ENCODE results near the gene ANK3. TPM values are rescaled to one million over a fixed set of nuclear protein-coding genes. Genes with fewer than 3 reads are reported as not detected.

ANK3 gene
- total RNA-seq, 1 experiment from 2014 or later: 29.8 TPM

DNA sequence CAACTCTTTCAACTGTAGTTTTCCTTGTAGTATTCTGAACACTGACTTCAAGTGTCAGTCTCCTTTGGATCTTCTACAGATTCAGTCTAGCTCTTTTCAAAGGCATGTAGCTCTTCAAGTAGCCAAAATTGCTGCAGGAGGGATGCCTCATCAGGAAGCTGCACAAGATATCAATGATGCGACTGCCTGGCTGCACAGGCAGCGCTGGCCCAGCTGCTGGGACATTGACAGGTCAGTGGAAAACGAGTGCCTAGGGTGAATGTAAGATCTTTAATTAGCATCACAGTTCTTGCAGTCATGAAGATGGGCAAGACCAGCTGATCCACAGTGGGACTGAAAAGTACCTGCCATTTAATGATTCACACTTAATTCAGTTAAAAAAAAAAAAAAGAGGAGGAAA lies 167.6 kb downstream of the ANK3 start:
- DNase-seq: no peak
- Mint-ChIP-seq H3K27ac (ENCODE audit: unreplicated experiment) (no peak overlapping the region), H3K9me3 (ENCODE audit: low read depth, unreplicated experiment) (no peaks in the 10 kb centered on the region), H3K4me1 (ENCODE audit: low read depth, unreplicated experiment) (no peaks in the 10 kb centered on the region), H3K4me3 (ENCODE audit: low read depth, unreplicated experiment) (no peak overlapping the region), H3K36me3 (ENCODE audit: insufficient read depth, unreplicated experiment) (no peaks in the 10 kb centered on the region), H3K27me3 (ENCODE audit: unreplicated experiment) (no peaks in the 10 kb centered on the region)
- BruUV-seq (replicated peaks): no TSS peak
- CTCF ChIA-PET: no interaction called here
- intact Hi-C loops (cut with micrococcal nuclease; ENCODE audit: unreplicated experiment): no loop called here
- TF ChIP-seq, protein P1, sequence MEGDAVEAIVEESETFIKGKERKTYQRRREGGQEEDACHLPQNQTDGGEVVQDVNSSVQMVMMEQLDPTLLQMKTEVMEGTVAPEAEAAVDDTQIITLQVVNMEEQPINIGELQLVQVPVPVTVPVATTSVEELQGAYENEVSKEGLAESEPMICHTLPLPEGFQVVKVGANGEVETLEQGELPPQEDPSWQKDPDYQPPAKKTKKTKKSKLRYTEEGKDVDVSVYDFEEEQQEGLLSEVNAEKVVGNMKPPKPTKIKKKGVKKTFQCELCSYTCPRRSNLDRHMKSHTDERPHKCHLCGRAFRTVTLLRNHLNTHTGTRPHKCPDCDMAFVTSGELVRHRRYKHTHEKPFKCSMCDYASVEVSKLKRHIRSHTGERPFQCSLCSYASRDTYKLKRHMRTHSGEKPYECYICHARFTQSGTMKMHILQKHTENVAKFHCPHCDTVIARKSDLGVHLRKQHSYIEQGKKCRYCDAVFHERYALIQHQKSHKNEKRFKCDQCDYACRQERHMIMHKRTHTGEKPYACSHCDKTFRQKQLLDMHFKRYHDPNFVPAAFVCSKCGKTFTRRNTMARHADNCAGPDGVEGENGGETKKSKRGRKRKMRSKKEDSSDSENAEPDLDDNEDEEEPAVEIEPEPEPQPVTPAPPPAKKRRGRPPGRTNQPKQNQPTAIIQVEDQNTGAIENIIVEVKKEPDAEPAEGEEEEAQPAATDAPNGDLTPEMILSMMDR (IDR thresholded peaks at IDR 0.05; ENCODE audit: unreplicated experiment): no peak

DNA sequence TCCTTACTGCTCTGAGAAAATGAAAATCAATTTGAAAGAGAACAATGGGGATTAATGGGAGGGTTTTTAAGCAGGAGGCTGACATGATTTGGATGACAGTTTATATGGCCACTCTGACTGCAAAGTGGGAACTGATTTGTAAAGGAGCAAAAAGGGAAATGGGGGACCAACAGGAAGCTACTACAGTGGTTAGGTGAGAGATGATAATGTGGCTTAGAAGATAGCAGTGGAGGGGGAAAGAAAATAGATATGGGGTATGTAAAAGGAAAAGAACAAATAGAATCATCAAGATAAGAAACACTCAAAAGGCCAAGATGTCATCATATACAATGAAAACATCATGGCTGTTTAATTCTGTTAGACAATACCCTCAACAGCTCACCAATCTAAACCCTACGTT lies 177.5 kb downstream of the ANK3 start:
- CTCF ChIA-PET: interaction anchor here (0.7 kb wide), 1 partner anchor 405 kb away, joined by 4 read pairs; no protein-coding TSS in a partner anchor
- BruUV-seq (replicated peaks): no TSS peak
- intact Hi-C loops (cut with micrococcal nuclease; ENCODE audit: unreplicated experiment): no loop called here
- Mint-ChIP-seq H3K4me1 (ENCODE audit: low read depth, unreplicated experiment) (peaks cover 11% of the 10 kb centered on the region), H3K27ac (ENCODE audit: unreplicated experiment) (no peak overlapping the region), H3K4me3 (ENCODE audit: low read depth, unreplicated experiment) (no peak overlapping the region), H3K9me3 (ENCODE audit: low read depth, unreplicated experiment) (no peaks in the 10 kb centered on the region), H3K36me3 (ENCODE audit: insufficient read depth, unreplicated experiment) (no peaks in the 10 kb centered on the region), H3K27me3 (ENCODE audit: unreplicated experiment) (no peaks in the 10 kb centered on the region)
- TF ChIP-seq, protein P1 (IDR thresholded peaks at IDR 0.05; ENCODE audit: unreplicated experiment): no peak
- no peak for DNase-seq

DNA sequence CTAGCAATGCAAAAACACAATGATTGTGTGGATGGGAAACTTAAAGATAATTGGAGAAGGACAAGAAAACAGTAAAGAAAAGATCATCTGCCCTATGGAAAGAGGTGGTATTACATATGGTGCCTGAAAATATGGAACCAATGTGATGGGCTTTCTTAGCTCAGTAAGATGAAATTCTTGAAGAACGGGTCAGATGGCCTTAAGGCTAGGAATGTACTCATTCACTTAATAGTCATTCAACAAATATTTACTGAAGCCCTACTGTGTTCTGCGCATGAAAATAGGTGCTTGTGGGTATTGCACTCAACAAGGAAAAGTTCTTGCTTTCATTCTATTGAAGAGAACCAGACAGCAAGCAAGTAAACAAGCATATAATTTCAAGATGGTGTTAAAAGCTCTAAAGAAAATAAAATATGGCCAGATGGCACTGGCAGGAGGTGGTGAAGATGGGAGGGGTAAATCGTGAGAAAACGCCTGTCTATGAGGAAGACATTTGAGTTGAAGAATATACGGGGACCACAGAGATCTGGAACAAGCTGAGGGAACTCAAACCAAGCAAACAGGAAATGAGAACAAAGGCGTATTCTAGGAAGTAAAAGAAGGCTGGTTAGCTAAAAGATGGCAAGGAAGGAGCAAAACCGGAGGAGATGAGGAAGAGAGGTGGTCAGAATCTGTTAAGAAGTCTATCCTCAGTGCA lies 179.7 kb downstream of the ANK3 start:
- CTCF ChIA-PET: interaction anchor here (0.6 to 3.5 kb wide), 4 partner anchors 73 to 548 kb away, joined by 3 to 30 read pairs (median 8); no protein-coding TSS in a partner anchor

DNA sequence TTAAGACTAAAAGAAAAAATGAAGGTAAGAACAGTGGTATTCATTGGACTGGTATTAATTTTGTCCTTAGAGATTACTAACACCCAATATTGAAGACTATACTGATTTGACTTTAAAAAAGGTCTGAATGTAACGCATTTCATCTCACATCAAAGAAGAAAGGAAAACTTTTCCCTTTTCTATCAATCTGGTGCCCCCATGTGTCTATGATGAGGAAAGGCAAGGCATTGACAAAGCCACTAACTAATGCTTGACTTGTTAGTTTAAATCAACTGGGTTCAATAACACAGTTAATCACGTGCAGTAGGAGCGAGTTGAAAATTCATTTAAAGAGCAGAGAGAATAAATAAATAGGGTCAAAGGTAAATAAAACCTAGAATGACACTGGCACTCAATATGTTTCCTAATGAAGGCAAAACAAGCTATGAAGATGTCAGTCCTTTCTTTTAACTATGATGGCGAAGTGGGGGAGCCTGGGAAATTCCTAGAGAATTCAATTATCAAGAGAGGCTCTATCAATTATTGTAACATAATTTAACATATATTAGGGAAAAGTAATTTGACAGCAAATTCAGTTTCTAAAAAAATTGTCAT lies 180.9 kb downstream of the ANK3 start:
- Mint-ChIP-seq H3K27me3 (ENCODE audit: unreplicated experiment) (no peaks in the 10 kb centered on the region), H3K36me3 (ENCODE audit: insufficient read depth, unreplicated experiment) (no peaks in the 10 kb centered on the region), H3K4me1 (ENCODE audit: low read depth, unreplicated experiment) (peaks cover 11% of the 10 kb centered on the region), H3K4me3 (ENCODE audit: low read depth, unreplicated experiment) (no peak overlapping the region), H3K27ac (ENCODE audit: unreplicated experiment) (no peak overlapping the region), H3K9me3 (ENCODE audit: low read depth, unreplicated experiment) (no peaks in the 10 kb centered on the region)
- CTCF ChIA-PET: interaction anchor here (1.7 to 3.5 kb wide), 2 partner anchors 94 to 108 kb away, joined by 9 to 30 read pairs (median 13); no protein-coding TSS in a partner anchor
- intact Hi-C loops (cut with micrococcal nuclease; ENCODE audit: unreplicated experiment): loop anchor here (1.0 to 10.0 kb wide), 4 partner anchors 94 to 581 kb away; no protein-coding TSS in a partner anchor
- TF ChIP-seq, protein P1 (IDR thresholded peaks at IDR 0.05; ENCODE audit: unreplicated experiment): peak; percentile 85
- BruUV-seq (replicated peaks): no TSS peak
- peak; percentile 19 for DNase-seq

More for the DNA sequence above, 179.7 kb downstream of the ANK3 start:
- Mint-ChIP-seq H3K4me1 (ENCODE audit: low read depth, unreplicated experiment) (peaks cover 11% of the 10 kb centered on the region), H3K27me3 (ENCODE audit: unreplicated experiment) (no peaks in the 10 kb centered on the region), H3K27ac (ENCODE audit: unreplicated experiment) (no peak overlapping the region), H3K4me3 (ENCODE audit: low read depth, unreplicated experiment) (no peak overlapping the region), H3K9me3 (ENCODE audit: low read depth, unreplicated experiment) (no peaks in the 10 kb centered on the region), H3K36me3 (ENCODE audit: insufficient read depth, unreplicated experiment) (no peaks in the 10 kb centered on the region)
- no peak for DNase-seq
- intact Hi-C loops (cut with micrococcal nuclease; ENCODE audit: unreplicated experiment): loop anchor here (5.0 to 10.0 kb wide), 2 partner anchors 225 to 583 kb away; no protein-coding TSS in a partner anchor
- BruUV-seq (replicated peaks): no TSS peak
- TF ChIP-seq, protein P1 (IDR thresholded peaks at IDR 0.05; ENCODE audit: unreplicated experiment): no peak
